Natural killer cell (primary cell): ENCODE data around the gene PRDM13. TPM values are rescaled to one million over a fixed set of nuclear protein-coding genes. Genes with fewer than 3 reads are reported as not detected.

Experiments
- ATAC-seq, 3 donors: fragments of 150-1000 bp in 2 of 3; fragments of 200-7000 bp in 1 of 3; cut with Tn5 transposase; 1 replicate in 1 of 3; 2 replicates in 2 of 3; pipeline ENCODE4 v1.10.0; 2021; ENCODE audit warnings: mild to moderate bottlenecking in 2 of 3, moderate library complexity in 2 of 3
- DNase-seq, 2 donors: peaks; one replicate each; pipeline versions ENCODE4 v3.0.0 to v3.0.0-alpha.2; 2013 to 2021; ENCODE audit warnings: mixed read lengths in 1 of 2
- H3K27ac ChIP-seq: one replicate; pipeline ENCODE4 v1.5.1; 2013; ENCODE audit warnings: mild to moderate bottlenecking, low read length
- H3K27me3 ChIP-seq: one replicate; pipeline ENCODE4 v1.6.1; 2013; ENCODE audit warnings: low read length; ENCODE audit not compliant: control insufficient read depth, insufficient read depth
- H3K36me3 ChIP-seq: one replicate; pipeline ENCODE4 v1.6.1; 2013; ENCODE audit warnings: low read length; ENCODE audit not compliant: control insufficient read depth, insufficient read depth
- H3K4me1 ChIP-seq: one replicate; pipeline ENCODE4 v1.6.1; 2013; ENCODE audit warnings: low read length; ENCODE audit not compliant: control insufficient read depth, insufficient read depth
- H3K4me3 ChIP-seq: one replicate; pipeline ENCODE4 v1.5.1; 2013; ENCODE audit warnings: low read length
- H3K9me3 ChIP-seq: one replicate; pipeline ENCODE4 v1.6.1; 2013; ENCODE audit warnings: low read length; ENCODE audit not compliant: control insufficient read depth, insufficient read depth
- H3K27ac Mint-ChIP-seq, 2 donors: one replicate each; pipeline ENCODE4 v1.8.0; 2022; ENCODE audit warnings: mild to moderate bottlenecking in 2 of 2, mixed read lengths in 2 of 2, moderate library complexity in 1 of 2
- H3K27me3 Mint-ChIP-seq, 2 donors: one replicate each; pipeline ENCODE4 v1.8.0; 2022; ENCODE audit warnings: low read depth in 2 of 2, mixed read lengths in 2 of 2
- H3K36me3 Mint-ChIP-seq: one replicate; pipeline ENCODE4 v1.8.0; 2022; ENCODE audit warnings: mixed read lengths
- H3K4me1 Mint-ChIP-seq, 2 donors: one replicate each; pipeline ENCODE4 v1.8.0; 2022; ENCODE audit warnings: mixed read lengths in 2 of 2
- H3K4me3 Mint-ChIP-seq: one replicate; pipeline ENCODE4 v1.8.0; 2022; ENCODE audit warnings: mild to moderate bottlenecking, moderate library complexity, mixed read lengths
- H3K9me3 Mint-ChIP-seq, 2 donors: one replicate each; pipeline ENCODE4 v1.8.0; 2022; ENCODE audit warnings: mixed read lengths in 2 of 2
- CTCF ChIP-seq: fragments of 200-600 bp; IDR thresholded peaks from one replicate; pipeline ENCODE4 v1.8.0; 2022; ENCODE audit warnings: antibody characterized with exemption
- WGBS: methylation state at CpG from one replicate; pipeline ENCODE4 v1.1.7; 2013; ENCODE audit warnings: missing lambda C conversion rate; ENCODE audit not compliant: insufficient coverage; 5-methylcytosine and 5-hydroxymethylcytosine counted together
- intact Hi-C: fragments of 100-400 bp; cut with micrococcal nuclease; formaldehyde crosslinking; loops from one replicate; pipeline ENCODE4 v1.14.2; 2022
- total RNA-seq, 4 donors: library from RNA; stranded (reverse); fragments of 120-200 nt in 1 of 4; gene quantifications; one replicate each; pipeline versions ENCODE4 v1.2.3 to v1.2.4, GENCODE V29; 2013 to 2022

PRDM13 gene
- total RNA-seq, 3 donors from 2014 or later (not counting 1 experiment from before 2014, with no cell fraction given), result not detected

DNA sequence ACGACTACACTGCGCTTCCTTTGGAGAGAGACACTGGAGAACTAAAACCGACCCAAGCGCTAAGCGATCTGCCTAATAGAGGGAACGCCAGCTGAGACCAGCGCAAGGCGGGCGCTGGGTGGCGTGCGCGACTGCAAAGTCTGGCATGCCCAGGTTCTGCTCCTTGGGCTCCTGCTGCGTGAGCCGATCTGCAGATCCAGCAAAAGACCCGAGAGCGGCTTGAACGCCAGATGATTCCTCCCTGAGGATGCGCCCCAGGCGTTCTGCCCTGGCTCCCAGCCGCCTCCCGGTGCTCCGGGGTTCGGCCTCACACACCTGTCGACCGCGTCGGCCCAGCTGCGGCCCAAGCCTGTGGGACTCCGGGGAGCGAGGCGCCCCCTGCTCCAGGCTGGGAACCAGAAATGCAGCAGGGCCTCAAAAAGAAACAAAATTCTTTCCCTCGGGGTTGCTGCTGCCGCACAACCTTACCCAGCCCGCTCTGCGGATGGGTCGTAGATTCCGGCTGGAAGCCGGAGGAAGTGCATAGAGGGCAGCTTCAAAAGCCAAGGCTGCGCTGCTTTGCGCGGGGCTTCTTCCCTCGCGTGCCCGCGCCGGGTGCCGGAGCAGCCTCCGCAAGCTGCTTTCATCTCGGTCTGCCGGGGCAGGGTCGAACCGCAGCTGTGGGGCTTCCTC, 17.9 kb upstream of the PRDM13 start:
- H3K27ac Mint-ChIP-seq, result no peak overlapping the region
- no peaks in the 10 kb centered on the region for H3K9me3 ChIP-seq
- H3K27me3 ChIP-seq, result peaks cover 51% of the 10 kb centered on the region
- H3K4me1 ChIP-seq, result peaks cover 21% of the 10 kb centered on the region
- no peaks in the 10 kb centered on the region for H3K36me3 Mint-ChIP-seq
- H3K4me3 ChIP-seq, result peak overlapping the region; percentile 45
- no peak overlapping the region for H3K27ac ChIP-seq
- peak; percentile 73 to 85 (median 76) for ATAC-seq
- no peak for TF ChIP-seq CTCF
- no peaks in the 10 kb centered on the region for H3K9me3 Mint-ChIP-seq
- peaks cover 56 to 62% of the 10 kb centered on the region in 2 donors for H3K27me3 Mint-ChIP-seq
- peaks cover 8 to 10% of the 10 kb centered on the region in 2 donors for H3K4me1 Mint-ChIP-seq
- WGBS, result 2% methylated on average over 52 of the region's 52 CpGs
- peak in 1 of 2 donors; percentile 80 for DNase-seq
- peak overlapping the region; percentile 91 for H3K4me3 Mint-ChIP-seq
- H3K36me3 ChIP-seq, result no peaks in the 10 kb centered on the region
- intact Hi-C loops, result no loop called here

DNA sequence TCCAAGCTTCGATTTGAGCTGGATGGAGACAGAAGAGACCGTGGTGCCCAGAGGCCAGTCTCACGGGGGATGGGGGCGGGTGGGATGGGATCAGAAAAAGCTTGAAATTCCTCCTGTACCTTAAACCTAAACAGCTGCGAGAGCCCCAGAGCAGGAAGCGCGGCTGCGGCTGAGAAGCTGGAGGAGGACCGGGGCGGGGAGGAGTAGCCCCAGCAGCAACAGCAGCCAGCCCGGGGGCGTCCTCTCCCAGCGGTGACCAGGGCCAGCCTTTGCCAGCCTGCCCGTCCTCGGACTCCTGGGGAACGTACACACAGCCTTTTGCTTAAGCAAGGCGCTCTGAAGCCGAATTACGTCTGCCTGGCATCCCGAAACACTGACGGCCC, 17.4 kb upstream of the PRDM13 start:
- WGBS, result 9% methylated on average over 19 of the region's 21 CpGs
- intact Hi-C loops, result no loop called here
- peaks cover 56% of the 10 kb centered on the region for H3K27me3 ChIP-seq
- Mint-ChIP-seq H3K27me3 (peaks cover 57 to 66% of the 10 kb centered on the region in 2 donors), H3K4me1 (peaks cover 8 to 10% of the 10 kb centered on the region in 2 donors), H3K4me3 (peak overlapping the region; percentile 91), H3K9me3 (no peaks in the 10 kb centered on the region), H3K27ac (no peak overlapping the region), H3K36me3 (no peaks in the 10 kb centered on the region)
- H3K36me3 ChIP-seq, result no peaks in the 10 kb centered on the region
- no peak for TF ChIP-seq CTCF
- no peak for DNase-seq
- H3K4me1 ChIP-seq, result peaks cover 21% of the 10 kb centered on the region
- H3K4me3 ChIP-seq, result peak overlapping the region; percentile 45
- no peaks in the 10 kb centered on the region for H3K9me3 ChIP-seq
- H3K27ac ChIP-seq, result no peak overlapping the region
- ATAC-seq, result peak; percentile 18 to 32 (median 24)

GRCh38 chr6:99589907-99590493, 16.6 kb upstream of the PRDM13 start:
- H3K27me3 ChIP-seq, result peaks cover 60% of the 10 kb centered on the region
- H3K36me3 Mint-ChIP-seq, result no peaks in the 10 kb centered on the region
- no peak for ATAC-seq

More at GRCh38 chr6:99589907-99590493, 16.6 kb upstream of the PRDM13 start:
- no peak for DNase-seq
- no peaks in the 10 kb centered on the region for H3K9me3 Mint-ChIP-seq
- H3K27me3 Mint-ChIP-seq, result peaks cover 63 to 66% of the 10 kb centered on the region in 2 donors
- peak overlapping the region; percentile 75 for H3K4me3 Mint-ChIP-seq
- peaks cover 21% of the 10 kb centered on the region for H3K4me1 ChIP-seq
- H3K4me3 ChIP-seq, result no peak overlapping the region
- peaks cover 8 to 10% of the 10 kb centered on the region in 2 donors for H3K4me1 Mint-ChIP-seq
- intact Hi-C loops, result loop anchor here (2.0 kb wide), 1 partner anchor 15 kb away; no protein-coding TSS in a partner anchor
- H3K36me3 ChIP-seq, result no peaks in the 10 kb centered on the region
- 39% methylated on average over 9 of the region's 10 CpGs for WGBS
- no peak overlapping the region for H3K27ac ChIP-seq
- H3K9me3 ChIP-seq, result no peaks in the 10 kb centered on the region
- no peak overlapping the region for H3K27ac Mint-ChIP-seq
- no peak for TF ChIP-seq CTCF
